ENCODE measurements around the gene HEATR5B. TPM values are rescaled to one million over a fixed set of nuclear protein-coding genes. Genes with fewer than 3 reads are reported as not detected.

HEATR5B gene
- polyA plus RNA-seq (2013, experiment 1 of 2; ENCODE audit: insufficient read length) = 8.9 TPM
- 10.2 TPM for polyA plus RNA-seq (2013, experiment 2 of 2; ENCODE audit: insufficient read length)

DNA sequence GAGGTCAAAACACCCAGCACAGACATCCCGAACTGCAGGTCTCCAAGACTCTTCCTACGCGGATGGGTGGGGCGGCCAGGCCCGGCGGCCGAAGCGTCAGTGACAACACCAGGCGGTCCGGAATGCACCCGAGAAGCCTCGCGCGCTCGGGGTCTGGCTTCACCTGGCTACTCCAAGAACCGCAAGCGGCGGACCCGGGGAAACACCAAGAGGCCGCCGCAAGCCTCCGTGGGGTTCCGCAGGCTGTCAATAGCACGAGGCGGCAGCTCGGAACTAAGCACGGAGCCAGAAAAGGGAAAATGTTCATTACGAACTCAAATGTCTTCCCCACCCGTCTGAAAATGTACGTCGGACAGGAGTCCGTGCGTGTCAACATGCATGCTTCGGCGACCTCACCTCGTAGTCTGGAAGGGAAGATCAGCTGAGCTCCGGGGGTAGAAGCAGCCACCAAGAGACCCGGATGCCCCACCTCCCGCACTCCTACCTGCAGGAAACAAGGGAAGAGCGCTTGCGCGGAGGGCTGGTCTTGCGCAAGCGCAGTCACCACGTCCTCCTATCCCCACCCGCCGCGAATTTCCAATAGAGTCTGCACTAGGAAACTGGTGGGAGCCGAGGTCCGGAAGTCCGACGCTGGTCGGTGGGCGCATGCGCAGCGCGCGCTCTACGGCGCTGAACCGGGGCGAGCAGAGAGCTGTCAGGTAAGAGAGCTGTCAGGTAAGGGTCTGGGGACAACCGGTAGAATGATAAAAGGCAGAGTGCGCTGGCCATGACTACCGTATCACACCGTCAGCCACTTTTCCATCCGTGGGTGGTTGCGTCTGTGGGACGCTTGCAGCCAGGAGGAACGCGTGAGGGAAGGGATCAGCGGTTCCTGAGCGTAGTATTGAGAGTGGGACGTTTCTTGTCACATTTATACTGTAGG lies at the start of gene HEATR5B, which contains the start of gene GPATCH11:
TSS of gene HEATR5B (minus strand) at position 500 of the 922 bp plus-strand sequence. CDS start 958 bp downstream, outside the sequence.
TSS of gene GPATCH11 (plus strand) at position 646 of the 922 bp plus-strand sequence. CDS start 3,864 bp downstream, outside the sequence.
- peak; percentile 96 for DNase-seq

DNA sequence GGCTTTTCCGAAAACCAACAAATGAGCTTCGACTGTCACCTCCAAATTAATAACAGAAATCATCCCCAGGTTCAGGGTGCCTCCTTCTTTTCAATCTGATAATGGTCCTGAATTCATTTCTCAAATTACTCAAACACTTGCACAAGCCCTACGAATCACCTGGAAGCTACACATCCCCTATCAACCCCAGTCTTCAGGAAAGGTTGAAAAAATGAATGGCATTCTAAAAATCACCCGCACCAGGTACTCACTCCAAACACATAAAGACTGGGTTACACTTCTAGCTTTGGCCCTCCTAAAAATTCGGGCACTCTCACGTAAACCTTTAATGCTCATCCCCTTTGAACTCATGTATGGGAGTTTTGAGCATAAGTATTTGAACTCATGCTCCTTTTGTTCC lies 48.7 kb upstream of the HEATR5B start:
- no peak for DNase-seq

- no peak for DNase-seq
Measured at GRCh38 chr2:37125416-37125815, 41.2 kb upstream of the HEATR5B start.

- no peak for DNase-seq
Measured at GRCh38 chr2:37119157-37119556, 35.0 kb upstream of the HEATR5B start.

DNA sequence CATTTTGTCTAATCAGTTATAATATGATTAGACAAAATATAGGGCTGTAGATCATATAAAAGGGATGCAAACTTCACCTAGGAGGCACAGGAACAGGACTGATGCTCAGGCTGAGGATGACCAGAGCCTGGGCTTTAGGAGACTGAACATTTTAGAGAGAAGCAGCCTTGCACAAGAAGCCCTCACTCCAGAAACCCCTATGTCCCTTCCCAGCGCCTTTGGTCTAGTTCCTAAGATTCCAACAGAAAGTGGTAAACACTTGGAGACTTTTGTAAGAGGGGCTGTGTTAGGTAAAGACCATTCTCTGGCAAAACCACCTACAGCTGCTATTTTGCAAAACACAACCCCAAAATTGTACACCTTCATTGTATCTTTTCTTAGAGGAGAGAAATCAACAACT lies 33.4 kb upstream of the HEATR5B start:
- DNase-seq = no peak

DNA sequence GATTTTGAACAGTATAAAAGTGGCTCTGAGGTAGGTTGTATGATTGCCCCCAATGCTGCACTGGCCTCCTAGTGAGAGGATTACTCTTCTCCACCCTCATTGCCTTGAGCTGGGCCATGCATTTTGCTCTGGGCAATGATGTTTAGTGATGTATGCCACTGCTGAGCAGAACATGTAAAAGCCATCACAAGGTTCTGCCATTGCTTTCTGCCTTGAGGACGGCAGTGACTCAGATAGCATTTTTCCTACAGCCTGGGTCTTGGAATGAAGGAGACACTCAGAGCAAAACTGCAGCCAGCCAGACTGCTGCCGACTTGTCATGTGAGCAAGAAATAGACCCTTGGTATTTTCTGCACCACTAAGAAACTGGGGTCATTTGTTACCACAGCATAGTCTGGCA lies 27.8 kb upstream of the HEATR5B start:
- no peak for DNase-seq

DNA sequence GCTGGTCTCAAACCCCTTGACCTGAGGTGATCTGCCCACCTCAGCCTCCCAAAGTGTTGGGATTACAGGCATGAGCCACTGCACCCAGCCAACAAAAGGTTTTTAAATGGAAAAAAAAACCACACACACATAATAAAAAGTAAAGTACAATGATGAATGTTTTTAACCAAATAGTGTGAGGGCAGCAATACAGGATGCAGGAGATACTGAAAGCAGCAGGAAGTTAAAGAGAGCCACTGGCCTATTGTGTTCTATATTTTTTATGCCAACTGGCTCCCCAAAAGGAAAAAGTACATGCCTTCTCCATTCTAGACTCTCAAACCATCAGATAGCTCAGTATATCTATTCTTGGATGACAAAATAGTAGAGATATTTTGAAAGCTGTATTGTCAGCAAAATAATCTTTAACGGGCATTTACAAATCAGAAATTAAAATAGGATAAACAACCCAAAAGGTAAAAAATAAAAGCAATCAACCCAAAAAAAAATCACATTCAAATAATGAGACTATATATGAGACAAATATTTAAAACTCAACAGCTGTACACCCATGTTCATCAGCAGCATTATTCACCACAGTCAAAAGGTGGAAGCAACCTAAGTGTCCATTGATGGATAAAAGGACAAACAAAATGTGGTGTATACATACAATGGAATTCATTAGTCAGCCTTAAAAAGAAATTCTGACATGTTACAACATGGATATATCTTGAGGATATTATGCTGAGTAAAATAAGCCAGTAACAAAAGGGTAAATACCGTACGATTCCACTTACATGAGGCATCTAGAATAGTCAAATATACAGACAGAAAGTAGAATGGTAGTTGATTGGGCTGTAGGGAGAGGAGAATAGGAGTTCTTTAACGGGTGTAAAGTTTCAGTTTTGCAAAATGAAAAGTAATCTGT lies 26.4 kb upstream of the HEATR5B start:
- no peak for DNase-seq

- no peak for DNase-seq
Measured at GRCh38 chr2:37109523-37109922, 25.4 kb upstream of the HEATR5B start.

- DNase-seq = no peak
Measured at GRCh38 chr2:37105150-37105549, 21.0 kb upstream of the HEATR5B start.

- no peak for DNase-seq
Measured at GRCh38 chr2:37104178-37104577, 20.0 kb upstream of the HEATR5B start.

GRCh38 chr2:37102588-37102987 lies 18.4 kb upstream of the HEATR5B start:
- DNase-seq = no peak

DNA sequence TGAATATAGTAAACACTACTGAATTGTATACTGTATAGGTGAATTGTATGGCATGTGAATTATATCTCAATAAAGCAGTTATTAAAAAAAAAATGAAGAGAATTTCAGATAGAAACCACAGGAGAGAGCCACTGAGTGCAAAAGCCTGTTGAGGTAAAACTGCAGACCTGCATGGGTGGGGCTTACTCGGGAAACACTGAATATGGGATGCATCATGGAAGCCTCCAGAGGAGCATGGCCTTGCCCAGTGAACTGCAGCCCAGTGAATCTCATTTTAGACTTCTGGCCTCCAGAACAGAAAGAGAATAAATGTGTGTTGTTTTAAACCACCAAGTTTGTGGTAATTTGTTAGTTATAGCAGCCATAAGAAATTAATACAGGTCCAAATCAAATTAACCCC lies 15.9 kb upstream of the HEATR5B start:
- DNase-seq = no peak

GRCh38 chr2:37098416-37099118 lies 14.4 kb upstream of the HEATR5B start:
- no peak for DNase-seq

- no peak for DNase-seq
Measured at GRCh38 chr2:37096568-37096967, 12.4 kb upstream of the HEATR5B start.

- no peak for DNase-seq
Measured at GRCh38 chr2:37091873-37092272, 7.7 kb upstream of the HEATR5B start.

DNA sequence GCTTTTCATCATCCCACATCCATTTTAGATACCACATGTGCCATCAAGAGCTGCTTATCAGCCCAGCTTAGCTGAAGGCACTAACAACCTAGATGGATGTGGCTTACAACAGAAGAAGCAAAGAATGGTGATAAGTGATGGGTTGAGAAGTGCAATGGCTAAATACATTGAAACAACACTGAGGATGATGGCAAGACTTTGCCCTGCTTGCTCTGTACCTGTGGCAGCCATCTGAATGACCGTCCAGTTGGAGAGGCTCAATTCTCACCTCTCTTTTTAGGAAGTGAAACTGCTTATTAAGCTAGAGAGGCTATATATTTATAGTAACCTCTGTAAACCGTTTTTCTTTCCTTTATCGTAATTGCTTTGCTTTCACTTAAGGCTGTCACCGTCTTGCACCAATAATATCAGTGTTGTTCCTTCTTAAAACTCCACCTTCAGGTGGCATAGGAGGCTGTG lies 5.9 kb upstream of the HEATR5B start:
- DNase-seq = no peak

DNA sequence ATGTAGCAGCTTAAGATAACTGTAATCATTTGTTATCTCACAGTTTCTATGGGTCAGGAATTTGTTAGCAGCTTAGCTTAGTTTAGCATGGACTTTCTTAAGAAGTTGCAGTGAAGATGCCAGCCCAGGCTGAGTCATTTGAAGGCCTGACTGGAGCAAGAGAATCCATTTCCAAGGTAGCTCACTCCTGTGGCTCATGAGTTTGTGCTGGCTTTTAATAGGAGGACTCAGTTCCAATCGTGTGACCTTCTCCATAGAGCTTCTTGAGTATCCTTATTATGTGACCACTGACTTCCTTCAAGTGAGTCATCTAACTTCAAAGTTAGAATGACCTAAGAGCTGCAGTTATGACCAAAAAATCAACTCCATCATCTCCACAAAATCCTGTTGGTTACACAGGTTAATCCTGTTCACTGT lies 1.6 kb upstream of the HEATR5B start:
- DNase-seq = peak; percentile 8

GRCh38 chr2:37084797-37085196 lies 625 bp upstream of the HEATR5B start:
- no peak for DNase-seq

- no peak for DNase-seq
Measured at GRCh38 chr2:37080689-37081088, 3.5 kb downstream of the HEATR5B start.

GRCh38 chr2:37080266-37080665 lies 3.9 kb downstream of the HEATR5B start:
- no peak for DNase-seq

DNA sequence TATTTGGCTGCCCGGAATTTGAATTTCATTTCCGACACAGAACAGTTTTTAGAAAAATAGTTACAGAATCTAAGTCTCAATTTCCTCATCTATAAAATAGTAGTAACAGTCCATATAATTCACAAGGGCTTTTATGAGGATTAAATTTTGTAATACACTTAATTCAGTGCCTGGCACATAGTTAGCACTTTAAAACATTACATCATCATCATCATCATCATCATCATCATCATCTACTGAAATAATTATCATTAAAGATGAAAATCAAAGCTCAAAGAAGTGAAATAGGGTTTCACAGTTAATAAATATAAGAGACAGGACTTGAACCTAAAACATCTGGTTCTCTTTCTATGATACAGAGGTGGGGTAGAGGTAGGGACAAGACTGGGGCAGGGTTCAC lies 13.2 kb downstream of the HEATR5B start:
- DNase-seq = no peak

DNA sequence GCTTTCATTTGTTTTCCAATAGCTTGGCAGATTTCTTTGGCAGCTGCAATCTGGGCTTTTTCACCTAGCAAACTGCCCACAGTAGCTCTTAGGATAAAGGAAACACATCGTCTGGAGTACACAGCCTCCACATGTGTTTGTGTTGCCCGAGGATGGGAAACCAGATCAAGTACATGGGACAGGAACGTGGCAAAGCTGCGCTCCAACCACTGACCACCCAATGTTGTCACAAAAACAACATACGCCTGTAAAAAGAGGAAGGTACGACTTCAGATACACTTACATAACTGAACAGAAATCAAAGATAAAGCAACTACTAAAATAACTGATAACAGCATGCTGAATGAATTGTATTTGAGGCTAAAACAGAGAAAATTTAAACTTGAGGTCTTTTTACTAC lies 15.5 kb downstream of the HEATR5B start:
- DNase-seq = no peak

Data from fibroblast of skin of scalp (primary cell).